Measurements from ENCODE around the gene OR2F1.
"Not testable (repeated sequence)": the region's sequence is repeated elsewhere in the genome, so short reads cannot be mapped to it uniquely, and the experiment has no call there.

OR2F1 gene

DNA sequence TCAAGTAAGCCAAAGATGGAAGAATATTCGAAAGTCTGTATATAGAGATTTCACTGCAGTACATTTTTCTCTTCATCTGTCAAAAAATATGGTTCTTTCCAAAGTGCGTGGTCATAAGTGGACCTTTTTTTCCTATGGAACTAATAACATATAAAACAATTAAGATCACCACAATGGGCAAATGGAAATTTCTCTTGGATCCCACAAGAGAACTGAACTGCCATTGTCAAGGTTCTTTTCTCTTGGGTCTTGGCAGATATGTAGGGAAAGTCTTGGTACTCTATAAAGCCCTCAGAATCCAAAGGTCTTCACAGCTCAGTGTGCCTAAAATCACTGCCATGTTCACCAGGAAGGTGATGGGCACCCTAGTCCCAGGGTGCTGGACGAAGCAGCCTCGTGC is 45.4 kb downstream of the OR2F1 start, which contains the start of gene OR6B1:
TSS of gene OR6B1 (plus strand) at position 301 of the 400 bp plus-strand sequence. CDS start 3,677 bp downstream, outside the sequence.
- H3K4me3 ChIP-seq (ENCODE audit: low read depth, low read length), result no peak within 1 kb of the TSS
- in situ Hi-C loops (cut with HindIII; ENCODE audit: low sequenced_read_pairs), result no loop called here
- no peak for DNase-seq (ENCODE audit: low read depth)
- TF ChIP-seq, protein P1, sequence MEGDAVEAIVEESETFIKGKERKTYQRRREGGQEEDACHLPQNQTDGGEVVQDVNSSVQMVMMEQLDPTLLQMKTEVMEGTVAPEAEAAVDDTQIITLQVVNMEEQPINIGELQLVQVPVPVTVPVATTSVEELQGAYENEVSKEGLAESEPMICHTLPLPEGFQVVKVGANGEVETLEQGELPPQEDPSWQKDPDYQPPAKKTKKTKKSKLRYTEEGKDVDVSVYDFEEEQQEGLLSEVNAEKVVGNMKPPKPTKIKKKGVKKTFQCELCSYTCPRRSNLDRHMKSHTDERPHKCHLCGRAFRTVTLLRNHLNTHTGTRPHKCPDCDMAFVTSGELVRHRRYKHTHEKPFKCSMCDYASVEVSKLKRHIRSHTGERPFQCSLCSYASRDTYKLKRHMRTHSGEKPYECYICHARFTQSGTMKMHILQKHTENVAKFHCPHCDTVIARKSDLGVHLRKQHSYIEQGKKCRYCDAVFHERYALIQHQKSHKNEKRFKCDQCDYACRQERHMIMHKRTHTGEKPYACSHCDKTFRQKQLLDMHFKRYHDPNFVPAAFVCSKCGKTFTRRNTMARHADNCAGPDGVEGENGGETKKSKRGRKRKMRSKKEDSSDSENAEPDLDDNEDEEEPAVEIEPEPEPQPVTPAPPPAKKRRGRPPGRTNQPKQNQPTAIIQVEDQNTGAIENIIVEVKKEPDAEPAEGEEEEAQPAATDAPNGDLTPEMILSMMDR (IDR thresholded peaks at IDR 0.05; ENCODE audit: low read depth, low read length, missing control alignments), result no peak

DNA sequence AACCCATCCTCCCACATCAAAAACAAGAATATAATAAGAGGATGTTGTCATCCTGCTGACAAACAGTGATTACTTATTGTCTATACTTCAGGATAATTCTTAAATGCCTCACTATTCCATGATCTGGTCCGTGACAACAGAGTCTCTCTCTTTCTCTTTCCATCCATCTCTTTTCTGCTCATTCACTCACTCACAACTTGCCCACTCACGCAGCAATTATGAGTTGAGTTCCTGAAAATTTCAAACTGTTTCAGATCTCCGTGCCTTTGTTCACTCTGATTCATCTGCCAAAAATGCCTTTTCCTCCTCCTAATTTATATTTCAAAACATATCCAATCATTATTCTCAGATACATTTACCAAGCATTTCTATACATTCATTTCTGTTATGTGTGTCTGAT is 46.9 kb downstream of the OR2F1 start:
- TF ChIP-seq, protein P1 (IDR thresholded peaks at IDR 0.05; ENCODE audit: low read depth, low read length, missing control alignments), result no peak
- in situ Hi-C loops (cut with HindIII; ENCODE audit: low sequenced_read_pairs), result no loop called here
- no peak for DNase-seq (ENCODE audit: low read depth)
- H3K4me3 ChIP-seq (ENCODE audit: low read depth, low read length), result no peak overlapping the region

DNA sequence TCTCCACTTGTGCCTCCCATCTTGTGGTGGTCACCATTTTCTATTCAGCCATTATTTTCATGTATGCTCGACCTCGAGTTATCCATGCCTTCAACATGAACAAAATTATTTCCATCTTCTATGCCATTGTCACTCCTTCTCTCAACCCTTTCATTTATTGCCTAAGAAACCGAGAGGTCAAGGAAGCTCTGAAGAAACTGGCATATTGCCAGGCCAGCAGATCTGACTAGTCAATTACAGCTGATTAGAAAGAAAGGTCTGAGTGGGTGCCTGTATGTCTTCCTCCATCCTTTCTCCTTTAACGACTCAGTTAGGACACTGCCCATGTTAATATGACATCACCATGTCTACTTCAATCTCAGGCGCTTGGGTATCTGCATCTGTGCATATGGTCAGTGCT is 50.1 kb downstream of the OR2F1 start:
- no peak overlapping the region for H3K4me3 ChIP-seq (ENCODE audit: low read depth, low read length)
- TF ChIP-seq, protein P1 (IDR thresholded peaks at IDR 0.05; ENCODE audit: low read depth, low read length, missing control alignments), result no peak
- in situ Hi-C loops (cut with HindIII; ENCODE audit: low sequenced_read_pairs), result no loop called here
- DNase-seq (ENCODE audit: low read depth), result no peak

DNA sequence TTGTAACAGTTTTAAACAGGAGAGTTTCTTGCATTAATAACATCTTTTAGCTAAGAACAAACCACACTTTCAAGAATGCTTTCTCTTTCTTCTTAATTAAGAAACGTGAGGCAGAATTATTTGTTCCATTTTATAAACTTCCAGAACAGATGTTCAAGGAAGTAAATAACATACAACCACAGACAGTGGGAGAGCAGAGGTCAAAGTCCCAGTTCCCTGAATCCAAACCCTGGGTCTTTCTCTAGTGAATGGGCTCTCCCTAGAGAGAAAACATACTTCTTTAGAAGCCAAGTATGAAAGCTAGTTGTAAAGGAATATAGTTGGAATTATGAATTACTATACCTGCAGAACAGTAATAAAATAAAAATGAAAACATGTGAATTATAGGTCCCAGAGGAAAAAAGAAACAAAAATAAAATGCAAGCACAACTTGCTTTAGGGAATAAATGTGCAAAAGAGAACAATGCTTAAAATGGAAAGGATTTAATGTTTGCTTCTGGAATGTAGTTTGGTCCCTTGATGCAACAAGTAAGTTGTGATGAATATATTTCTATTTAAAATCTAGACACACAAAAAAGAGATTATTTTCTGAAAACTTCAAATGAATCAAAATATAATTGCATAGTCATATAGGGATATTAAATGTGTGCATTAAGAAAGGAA is 51.5 kb downstream of the OR2F1 start:
- no peak overlapping the region for H3K4me3 ChIP-seq (ENCODE audit: low read depth, low read length)
- no peak for DNase-seq (ENCODE audit: low read depth)
- TF ChIP-seq, protein P1 (IDR thresholded peaks at IDR 0.05; ENCODE audit: low read depth, low read length, missing control alignments), result no peak
- in situ Hi-C loops (cut with HindIII; ENCODE audit: low sequenced_read_pairs), result no loop called here

DNA sequence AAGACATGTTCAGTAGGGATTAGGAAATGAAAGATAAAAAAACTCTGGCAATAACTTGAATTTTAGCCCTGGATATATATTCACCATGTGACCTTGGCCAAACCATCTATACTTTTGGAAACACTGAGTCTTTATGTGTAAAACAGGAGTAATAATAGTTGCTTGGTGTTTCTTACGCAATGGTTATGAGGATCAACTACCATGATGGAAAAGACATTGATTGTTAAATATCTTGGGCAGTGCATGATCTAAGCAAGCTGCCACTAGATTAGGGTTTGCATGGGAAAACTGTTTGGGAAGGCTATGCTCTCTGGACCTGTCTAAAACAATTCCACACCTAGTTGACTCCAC is 52.0 kb downstream of the OR2F1 start:
- in situ Hi-C loops (cut with HindIII; ENCODE audit: low sequenced_read_pairs), result no loop called here
- TF ChIP-seq, protein P1 (IDR thresholded peaks at IDR 0.05; ENCODE audit: low read depth, low read length, missing control alignments), result no peak
- DNase-seq (ENCODE audit: low read depth), result no peak
- no peak overlapping the region for H3K4me3 ChIP-seq (ENCODE audit: low read depth, low read length)

DNA sequence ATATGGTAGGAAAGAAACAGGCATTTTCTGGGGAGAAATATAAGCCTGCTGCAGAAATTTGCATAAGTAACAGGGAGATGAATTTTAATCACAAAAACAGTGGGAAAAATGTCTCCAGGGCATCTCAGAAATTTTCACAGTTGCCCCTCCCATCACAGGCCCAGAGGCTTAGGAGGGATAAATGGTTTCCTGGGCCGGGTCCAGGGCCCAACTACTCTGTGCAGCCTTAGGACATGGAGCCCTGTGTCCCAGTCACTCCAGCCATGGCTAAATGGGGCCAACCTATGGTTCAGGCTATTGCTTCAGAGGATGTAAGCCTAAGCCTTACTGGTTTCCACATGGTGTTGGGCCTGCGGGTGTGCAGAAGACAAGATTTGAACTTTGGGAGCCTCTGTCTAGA is 54.7 kb downstream of the OR2F1 start:
- TF ChIP-seq, protein P1 (IDR thresholded peaks at IDR 0.05; ENCODE audit: low read depth, low read length, missing control alignments), result no peak
- no peak for DNase-seq (ENCODE audit: low read depth)
- in situ Hi-C loops (cut with HindIII; ENCODE audit: low sequenced_read_pairs), result no loop called here
- H3K4me3 ChIP-seq (ENCODE audit: low read depth, low read length), result no peak overlapping the region

DNA sequence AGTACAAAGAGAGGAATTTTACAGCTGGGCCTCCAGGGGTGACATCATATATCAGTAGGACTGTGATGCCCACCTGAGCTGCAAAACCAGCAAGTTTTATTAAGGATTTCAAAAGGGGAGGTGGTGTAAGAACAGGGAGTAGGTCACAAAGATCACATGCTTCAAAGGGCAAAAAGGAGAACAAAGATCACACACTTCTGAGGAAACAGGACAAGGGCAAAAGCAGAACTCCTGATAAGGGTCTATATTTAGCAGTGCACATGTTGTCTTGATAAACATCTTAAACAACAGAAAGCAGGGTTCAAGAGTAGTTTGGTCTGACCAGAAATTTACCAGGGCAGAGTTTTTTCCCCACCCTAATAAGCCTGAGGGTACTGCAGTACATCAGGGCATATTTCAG is 55.4 kb downstream of the OR2F1 start:
- DNase-seq (ENCODE audit: low read depth); in situ Hi-C loops (cut with HindIII; ENCODE audit: low sequenced_read_pairs); H3K4me3 ChIP-seq (ENCODE audit: low read depth, low read length): not testable (repeated sequence)

DNA sequence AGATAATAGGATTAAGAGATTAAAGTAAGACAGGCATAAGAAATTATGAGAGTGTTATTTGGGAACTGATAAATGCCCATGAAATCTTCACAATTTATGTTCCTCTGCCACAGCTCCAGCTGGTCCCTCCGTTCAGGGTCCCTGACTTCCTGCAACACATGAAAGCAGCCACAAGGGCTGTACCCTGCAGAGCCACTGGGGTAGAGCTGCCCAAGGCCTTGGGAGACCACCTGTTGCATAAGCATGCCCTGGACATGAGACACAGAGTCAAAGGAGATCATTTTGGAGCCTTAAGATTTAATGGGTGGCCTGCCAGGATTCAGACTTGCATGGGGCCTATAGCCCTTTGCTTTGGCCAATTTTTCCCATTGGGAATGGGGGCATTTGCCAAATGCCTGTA is 56.2 kb downstream of the OR2F1 start:
- in situ Hi-C loops (cut with HindIII; ENCODE audit: low sequenced_read_pairs); DNase-seq (ENCODE audit: low read depth): not testable (repeated sequence)

More for the DNA sequence above, 56.2 kb downstream of the OR2F1 start:
- H3K4me3 ChIP-seq (ENCODE audit: low read depth, low read length), result not testable (repeated sequence)
